GM12891 (cell line): ENCODE results near the gene TACO1.

Experiments used
- DNase-seq: peaks from one replicate; pipeline ENCODE4 v3.0.0; 2011; ENCODE audit warnings: low spot score; ENCODE audit not compliant: insufficient read length
- FAIRE-seq: peaks from 2 replicates; lab custom pipeline; 2011; peaks lifted over from hg19 to GRCh38; lab: Jason Lieb, UNC
- PAX5 ChIP-seq: IDR thresholded peaks from 2 replicates; pipeline ENCODE4 v1.6.1; 2011; ENCODE audit warnings: low read length, moderate library complexity, mild to moderate bottlenecking; ENCODE audit not compliant: insufficient read depth, severe bottlenecking
- POLR2A ChIP-seq: IDR thresholded peaks from 2 replicates; pipeline ENCODE4 v1.6.1; 2011; ENCODE audit warnings: low read depth, low read length, control low read depth
- POLR2AphosphoS5 ChIP-seq: IDR thresholded peaks from 2 replicates; pipeline ENCODE4 v1.6.1; 2011; ENCODE audit warnings: low read depth, low read length, control low read depth
- POU2F2 ChIP-seq: IDR thresholded peaks from 2 replicates; pipeline ENCODE4 v1.6.1; 2011; ENCODE audit warnings: low read depth, mild to moderate bottlenecking, control low read depth, low read length, moderate library complexity
- SPI1 ChIP-seq: IDR thresholded peaks from 2 replicates; pipeline ENCODE4 v1.6.1; 2011; ENCODE audit warnings: low read depth, low read length, control low read depth
- TAF1 ChIP-seq: IDR thresholded peaks from 2 replicates; pipeline ENCODE4 v1.6.1; 2011; ENCODE audit warnings: low read depth, low read length, control low read depth

TACO1 gene

DNA sequence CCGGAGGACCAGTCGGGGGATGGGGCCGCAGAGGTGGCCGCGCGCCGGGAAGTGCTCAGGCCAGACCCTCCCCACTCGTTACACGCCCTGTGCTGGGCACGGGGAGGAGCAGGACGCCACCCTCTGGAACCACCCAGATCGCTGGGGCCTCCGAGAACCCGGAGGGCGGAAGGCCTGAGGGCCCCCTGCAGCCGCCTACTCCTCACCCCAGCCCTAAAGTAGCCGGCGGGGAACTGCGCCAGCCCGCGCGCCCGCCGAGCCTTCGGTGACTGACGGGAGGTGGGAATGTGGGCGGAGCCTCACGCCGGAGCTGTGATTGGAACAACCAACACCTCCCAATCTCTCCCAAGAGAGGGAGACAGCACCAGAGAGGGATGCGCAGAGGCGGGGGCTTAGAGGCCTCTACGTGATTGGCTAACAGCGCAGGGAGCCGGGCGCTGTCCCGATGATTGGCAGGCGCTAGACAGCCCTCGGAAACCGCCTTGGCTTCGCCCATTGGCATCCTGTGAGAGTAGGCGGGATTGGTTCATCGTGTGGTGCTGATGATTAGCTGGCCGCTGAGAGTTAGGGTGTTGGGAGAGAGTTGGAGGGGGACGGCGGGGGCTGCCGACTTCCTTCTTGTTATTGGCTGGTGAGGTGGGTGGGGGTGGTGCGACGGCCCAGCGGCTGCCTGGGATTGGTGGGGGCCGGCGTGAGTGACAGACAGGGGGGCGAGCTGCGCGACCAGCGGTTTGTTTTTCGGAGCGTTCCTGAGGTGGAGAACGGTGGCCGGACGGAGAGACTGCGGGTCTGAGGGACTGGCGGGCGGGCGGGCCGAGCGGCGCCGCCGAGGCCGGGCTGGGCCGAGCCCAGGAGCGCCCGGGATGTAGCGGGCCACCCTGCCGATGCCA lies 21.2 kb downstream of the TACO1 start, which contains the start of gene MAP3K3:
Gene MAP3K3 (plus strand): TSS at position 734 of the 890 bp plus-strand sequence. CDS start 343 bp downstream, outside the sequence.
- FAIRE-seq (peak; percentile 97), DNase-seq (peak; percentile 96)
- peak; percentile 59 for TF ChIP-seq POLR2A
- peak; percentile 46; the same call in 1 of the 2 replicates for TF ChIP-seq POU2F2
- TF ChIP-seq TAF1, result peak; percentile 73
- 0 out of 2 replicates have a peak, but pooled peaks have one; percentile 5 for TF ChIP-seq SPI1
- TF ChIP-seq PAX5, result no peak
- peak; percentile 86 for TF ChIP-seq POLR2AphosphoS5

DNA sequence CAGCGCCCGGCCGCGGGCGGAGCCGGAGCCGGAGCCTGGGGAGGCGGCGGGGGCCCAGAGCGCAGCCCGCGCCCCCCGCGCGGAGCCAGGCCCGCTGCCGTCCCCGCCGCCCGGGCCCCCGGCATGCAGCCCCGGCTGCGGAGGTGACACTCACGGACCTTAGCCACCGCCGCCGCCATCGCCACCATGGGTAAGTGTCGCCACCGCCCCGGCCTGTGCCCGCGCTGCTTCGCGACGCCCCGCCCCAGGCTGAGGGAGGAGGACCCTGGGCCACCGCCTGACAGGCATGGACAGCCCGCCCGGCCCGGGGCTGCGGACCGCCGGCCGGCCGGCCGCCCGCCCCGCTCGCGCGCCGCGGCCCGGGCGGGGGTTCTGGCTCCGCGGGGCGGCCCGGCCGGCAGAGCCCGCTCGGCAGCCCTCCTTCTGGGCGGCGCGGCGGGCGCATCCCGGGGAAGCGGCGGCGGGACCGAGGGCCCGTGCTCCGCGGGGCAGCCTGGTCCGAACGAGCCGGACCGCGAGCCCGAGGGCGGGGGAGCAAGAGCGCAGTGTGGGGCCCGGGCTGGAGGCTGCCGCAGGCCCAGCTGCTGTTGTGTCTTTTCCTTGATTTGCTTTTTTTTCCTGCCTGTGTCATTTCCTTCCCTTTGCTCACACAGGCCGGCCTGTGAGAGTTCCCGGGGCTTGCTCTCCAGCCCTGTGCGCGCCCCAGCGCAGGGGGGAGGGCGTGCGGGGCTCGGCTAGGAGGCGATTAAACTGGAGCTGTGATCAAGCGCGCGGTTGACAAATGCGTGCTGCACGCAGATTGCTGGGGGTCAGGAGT lies 22.1 kb downstream of the TACO1 start:
- DNase-seq, result peak; percentile 43
- FAIRE-seq, result peak; percentile 64

DNA sequence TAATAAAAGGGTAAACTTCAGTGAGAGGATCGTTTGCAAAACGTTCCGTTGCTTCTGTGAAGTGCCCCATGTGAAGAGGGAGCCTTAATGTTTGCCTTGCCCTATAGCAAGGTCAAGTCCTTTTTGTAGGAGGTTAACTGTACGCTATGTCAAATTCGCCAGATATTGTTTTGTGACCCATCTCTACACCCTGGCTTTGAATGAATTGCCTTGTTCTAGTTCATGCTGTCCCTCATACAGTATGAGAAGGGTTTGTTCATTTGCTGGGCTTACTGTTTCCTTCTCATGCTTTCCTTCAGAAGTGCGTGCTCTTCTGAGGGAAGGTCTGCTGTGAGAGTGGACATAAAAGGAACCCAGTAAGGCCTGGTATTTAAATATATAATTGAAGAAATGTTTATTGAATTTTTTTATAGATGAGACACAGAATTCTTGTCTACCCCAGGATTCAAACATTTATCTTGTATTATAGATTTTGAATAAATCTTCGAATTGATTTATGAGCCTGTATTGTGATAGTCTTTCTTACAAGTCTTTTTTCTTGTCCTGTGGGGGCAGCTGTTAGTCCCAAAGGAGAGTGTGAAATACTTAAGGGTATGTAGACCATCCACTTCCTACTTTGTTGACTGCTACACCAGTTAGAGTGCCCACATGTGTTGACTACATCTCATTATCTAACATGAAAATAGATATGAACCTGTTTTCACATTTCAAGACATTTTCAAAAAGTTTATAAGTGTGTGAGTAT lies 23.3 kb downstream of the TACO1 start:
- FAIRE-seq (no peak), DNase-seq (no peak)
- no peak for TF ChIP-seq TAF1
- TF ChIP-seq SPI1, result peak; percentile 32

More for the DNA sequence above, 22.1 kb downstream of the TACO1 start:
- no peak for TF ChIP-seq TAF1
- TF ChIP-seq PAX5, result no peak
- TF ChIP-seq POLR2AphosphoS5, result no peak
- no peak for TF ChIP-seq SPI1
- TF ChIP-seq POLR2A, result no peak
- TF ChIP-seq POU2F2, result no peak

- DNase-seq, result no peak
- no peak for TF ChIP-seq TAF1
- no peak for TF ChIP-seq POU2F2
- no peak for TF ChIP-seq POLR2AphosphoS5
- TF ChIP-seq SPI1, result no peak
- TF ChIP-seq PAX5, result no peak
- no peak for TF ChIP-seq POLR2A
- no peak for FAIRE-seq
These were observed 23.8 kb downstream of the TACO1 start for GRCh38 chr17:63624531-63624880.

DNA sequence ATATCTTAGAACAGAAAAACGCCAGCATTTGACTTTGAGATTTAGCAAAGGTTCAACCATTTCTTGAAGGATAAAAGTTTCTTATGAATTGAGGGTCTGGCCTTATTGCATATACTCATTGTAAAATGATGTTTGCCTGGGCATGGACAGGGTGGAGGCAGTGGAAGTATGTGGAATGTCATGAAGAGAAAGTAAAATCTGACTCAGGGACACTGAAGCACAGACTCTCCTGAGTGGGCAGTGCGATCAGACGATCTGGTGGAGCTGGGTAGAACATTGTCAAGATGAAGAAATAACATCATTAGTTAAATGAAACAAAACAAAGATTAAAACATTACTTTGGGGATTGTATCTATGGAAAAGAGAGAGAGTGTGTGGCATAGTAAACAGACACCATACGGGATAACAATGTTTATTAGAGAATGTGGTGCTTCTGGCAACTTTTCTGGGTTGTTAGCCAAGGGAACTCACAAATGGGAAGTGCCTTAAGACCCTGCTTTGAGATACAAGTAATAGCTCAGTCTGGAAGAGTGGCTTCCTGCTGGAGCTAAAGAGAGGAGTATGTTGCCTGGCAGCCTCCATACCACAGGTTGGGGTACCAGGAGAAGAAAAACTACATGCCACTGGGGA lies 26.0 kb downstream of the TACO1 start:
- no peak for DNase-seq
- no peak for TF ChIP-seq TAF1
- no peak for TF ChIP-seq SPI1
- no peak for TF ChIP-seq POU2F2
- no peak for TF ChIP-seq PAX5
- TF ChIP-seq POLR2AphosphoS5, result no peak
- no peak for TF ChIP-seq POLR2A
- FAIRE-seq, result no peak

GRCh38 chr17:63629627-63630026 lies 28.9 kb downstream of the TACO1 start:
- DNase-seq (no peak), FAIRE-seq (no peak)
- TF ChIP-seq PAX5 (no peak), POLR2AphosphoS5 (no peak), POU2F2 (no peak), SPI1 (no peak), TAF1 (no peak), POLR2A (no peak)

GRCh38 chr17:63631062-63631461 lies 30.4 kb downstream of the TACO1 start:
- no peak for TF ChIP-seq POLR2AphosphoS5
- no peak for TF ChIP-seq TAF1
- no peak for TF ChIP-seq POLR2A
- no peak for TF ChIP-seq POU2F2
- TF ChIP-seq SPI1, result no peak
- TF ChIP-seq PAX5, result no peak

GRCh38 chr17:63631626-63632025 lies 30.9 kb downstream of the TACO1 start:
- DNase-seq, result no peak
- no peak for FAIRE-seq
- TF ChIP-seq POLR2AphosphoS5, result no peak
- no peak for TF ChIP-seq POU2F2
- no peak for TF ChIP-seq TAF1
- no peak for TF ChIP-seq PAX5
- TF ChIP-seq POLR2A, result no peak
- TF ChIP-seq SPI1, result no peak

More at GRCh38 chr17:63631062-63631461, 30.4 kb downstream of the TACO1 start:
- DNase-seq (no peak), FAIRE-seq (no peak)
